Pons (tissue), 1 donor: ENCODE results near the gene SCN5A.
A peak's percentile ranks its signal among the peaks of the same experiment; 100 is the strongest.

Experiments
- DNase-seq: peaks from one replicate; pipeline ENCODE4 v3.0.0-alpha.2; 2016; ENCODE audit warnings: low spot score

Gene SCN5A

GRCh38 chr3:38622336-38622735 lies 27.2 kb downstream of the SCN5A start:
- DNase-seq = no peak

GRCh38 chr3:38620236-38620635 lies 29.3 kb downstream of the SCN5A start:
- DNase-seq = no peak

GRCh38 chr3:38618343-38618742 lies 31.1 kb downstream of the SCN5A start:
- DNase-seq = no peak

GRCh38 chr3:38617586-38617985 lies 31.9 kb downstream of the SCN5A start:
- no peak for DNase-seq

- DNase-seq = no peak
Observed at GRCh38 chr3:38617137-38617536, 32.4 kb downstream of the SCN5A start.

- no peak for DNase-seq
Observed at GRCh38 chr3:38616658-38617057, 32.8 kb downstream of the SCN5A start.

GRCh38 chr3:38616111-38616510 lies 33.4 kb downstream of the SCN5A start:
- DNase-seq = no peak

GRCh38 chr3:38614651-38615352 lies 34.7 kb downstream of the SCN5A start:
- no peak for DNase-seq

- DNase-seq = peak; percentile 2
Observed at GRCh38 chr3:38614091-38614490, 35.4 kb downstream of the SCN5A start.

GRCh38 chr3:38613426-38613825 lies 36.1 kb downstream of the SCN5A start:
- DNase-seq = no peak

GRCh38 chr3:38611866-38612265 lies 37.6 kb downstream of the SCN5A start:
- DNase-seq = no peak

- no peak for DNase-seq
Observed at GRCh38 chr3:38610934-38611333, 38.6 kb downstream of the SCN5A start.

- no peak for DNase-seq
Observed at GRCh38 chr3:38610436-38610835, 39.1 kb downstream of the SCN5A start.

- DNase-seq = no peak
Observed at GRCh38 chr3:38609386-38610111, 39.9 kb downstream of the SCN5A start.

- no peak for DNase-seq
Observed at GRCh38 chr3:38608961-38609360, 40.5 kb downstream of the SCN5A start.

- no peak for DNase-seq
Observed at GRCh38 chr3:38608086-38608775, 41.3 kb downstream of the SCN5A start.

- no peak for DNase-seq
Observed at GRCh38 chr3:38606561-38606960, 42.9 kb downstream of the SCN5A start.

GRCh38 chr3:38605981-38606380 lies 43.5 kb downstream of the SCN5A start:
- no peak for DNase-seq

- DNase-seq = no peak
Observed at GRCh38 chr3:38604246-38604645, 45.2 kb downstream of the SCN5A start.

GRCh38 chr3:38603731-38604131 lies 45.8 kb downstream of the SCN5A start:
- DNase-seq = no peak

- no peak for DNase-seq
Observed at GRCh38 chr3:38602576-38603250, 46.8 kb downstream of the SCN5A start.

GRCh38 chr3:38601956-38602550 lies 47.4 kb downstream of the SCN5A start:
- no peak for DNase-seq
